Panc1 (cell line): ENCODE measurements around the gene ADGRV1.

Source experiments
- POLR2AphosphoS5 ChIP-seq: IDR thresholded peaks from 2 replicates; pipeline ENCODE4 v1.6.1; 2012; ENCODE audit warnings: mild to moderate bottlenecking, low read depth, low read length, moderate library complexity
- TF ChIP-seq, protein P1 (sequence below): fragments of 450-650 bp; IDR thresholded peaks from 2 replicates; pipeline ENCODE4 v1.5.1; 2017; ENCODE audit warnings: mild to moderate bottlenecking
- TF ChIP-seq, protein P2 (sequence below), 2 experiments: IDR thresholded peaks; 2 replicates each; pipeline ENCODE4 v1.6.1; 2011 to 2012; ENCODE audit warnings: low read depth in 2 of 2, control low read depth in 1 of 2, low read length in 1 of 2, mild to moderate bottlenecking in 1 of 2, moderate library complexity in 1 of 2; ENCODE audit not compliant: insufficient read depth in 1 of 2

DNA sequence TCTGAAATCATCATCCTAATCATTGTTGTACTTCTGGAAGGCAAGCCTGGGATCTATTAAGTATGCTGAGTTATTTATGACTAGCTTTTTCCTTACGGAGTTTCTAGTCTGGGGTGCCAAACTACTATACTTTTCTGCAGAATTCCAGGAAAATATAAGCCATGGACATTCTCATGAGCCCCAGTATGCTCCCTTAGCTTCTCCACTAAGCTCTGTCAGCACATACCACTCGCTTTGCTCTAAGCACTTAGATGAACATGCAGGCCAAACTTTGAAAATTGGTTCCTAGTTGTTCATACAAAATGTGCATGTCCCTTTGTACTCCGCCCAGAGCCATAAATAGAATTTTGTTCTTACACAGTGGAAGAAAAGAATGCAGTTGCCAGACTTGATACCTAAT lies 539.9 kb downstream of the ADGRV1 start:
- TF ChIP-seq, protein P1, sequence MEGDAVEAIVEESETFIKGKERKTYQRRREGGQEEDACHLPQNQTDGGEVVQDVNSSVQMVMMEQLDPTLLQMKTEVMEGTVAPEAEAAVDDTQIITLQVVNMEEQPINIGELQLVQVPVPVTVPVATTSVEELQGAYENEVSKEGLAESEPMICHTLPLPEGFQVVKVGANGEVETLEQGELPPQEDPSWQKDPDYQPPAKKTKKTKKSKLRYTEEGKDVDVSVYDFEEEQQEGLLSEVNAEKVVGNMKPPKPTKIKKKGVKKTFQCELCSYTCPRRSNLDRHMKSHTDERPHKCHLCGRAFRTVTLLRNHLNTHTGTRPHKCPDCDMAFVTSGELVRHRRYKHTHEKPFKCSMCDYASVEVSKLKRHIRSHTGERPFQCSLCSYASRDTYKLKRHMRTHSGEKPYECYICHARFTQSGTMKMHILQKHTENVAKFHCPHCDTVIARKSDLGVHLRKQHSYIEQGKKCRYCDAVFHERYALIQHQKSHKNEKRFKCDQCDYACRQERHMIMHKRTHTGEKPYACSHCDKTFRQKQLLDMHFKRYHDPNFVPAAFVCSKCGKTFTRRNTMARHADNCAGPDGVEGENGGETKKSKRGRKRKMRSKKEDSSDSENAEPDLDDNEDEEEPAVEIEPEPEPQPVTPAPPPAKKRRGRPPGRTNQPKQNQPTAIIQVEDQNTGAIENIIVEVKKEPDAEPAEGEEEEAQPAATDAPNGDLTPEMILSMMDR: no peak
- TF ChIP-seq, protein P2, sequence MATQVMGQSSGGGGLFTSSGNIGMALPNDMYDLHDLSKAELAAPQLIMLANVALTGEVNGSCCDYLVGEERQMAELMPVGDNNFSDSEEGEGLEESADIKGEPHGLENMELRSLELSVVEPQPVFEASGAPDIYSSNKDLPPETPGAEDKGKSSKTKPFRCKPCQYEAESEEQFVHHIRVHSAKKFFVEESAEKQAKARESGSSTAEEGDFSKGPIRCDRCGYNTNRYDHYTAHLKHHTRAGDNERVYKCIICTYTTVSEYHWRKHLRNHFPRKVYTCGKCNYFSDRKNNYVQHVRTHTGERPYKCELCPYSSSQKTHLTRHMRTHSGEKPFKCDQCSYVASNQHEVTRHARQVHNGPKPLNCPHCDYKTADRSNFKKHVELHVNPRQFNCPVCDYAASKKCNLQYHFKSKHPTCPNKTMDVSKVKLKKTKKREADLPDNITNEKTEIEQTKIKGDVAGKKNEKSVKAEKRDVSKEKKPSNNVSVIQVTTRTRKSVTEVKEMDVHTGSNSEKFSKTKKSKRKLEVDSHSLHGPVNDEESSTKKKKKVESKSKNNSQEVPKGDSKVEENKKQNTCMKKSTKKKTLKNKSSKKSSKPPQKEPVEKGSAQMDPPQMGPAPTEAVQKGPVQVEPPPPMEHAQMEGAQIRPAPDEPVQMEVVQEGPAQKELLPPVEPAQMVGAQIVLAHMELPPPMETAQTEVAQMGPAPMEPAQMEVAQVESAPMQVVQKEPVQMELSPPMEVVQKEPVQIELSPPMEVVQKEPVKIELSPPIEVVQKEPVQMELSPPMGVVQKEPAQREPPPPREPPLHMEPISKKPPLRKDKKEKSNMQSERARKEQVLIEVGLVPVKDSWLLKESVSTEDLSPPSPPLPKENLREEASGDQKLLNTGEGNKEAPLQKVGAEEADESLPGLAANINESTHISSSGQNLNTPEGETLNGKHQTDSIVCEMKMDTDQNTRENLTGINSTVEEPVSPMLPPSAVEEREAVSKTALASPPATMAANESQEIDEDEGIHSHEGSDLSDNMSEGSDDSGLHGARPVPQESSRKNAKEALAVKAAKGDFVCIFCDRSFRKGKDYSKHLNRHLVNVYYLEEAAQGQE (IDR thresholded peaks at IDR 0.05; ENCODE audit: insufficient read depth in 1 of 2, low read depth in 2 of 2, low read length in 1 of 2): no peak
- no peak for TF ChIP-seq POLR2AphosphoS5
